NCI-H187 (cell line): Measurements from ENCODE around the gene GJB5.

Source experiments
- DNase-seq, 2 experiments: peaks; one replicate each; lab custom pipeline; 2025; lab: John Stamatoyannopoulos, UW

GJB5 gene

DNA sequence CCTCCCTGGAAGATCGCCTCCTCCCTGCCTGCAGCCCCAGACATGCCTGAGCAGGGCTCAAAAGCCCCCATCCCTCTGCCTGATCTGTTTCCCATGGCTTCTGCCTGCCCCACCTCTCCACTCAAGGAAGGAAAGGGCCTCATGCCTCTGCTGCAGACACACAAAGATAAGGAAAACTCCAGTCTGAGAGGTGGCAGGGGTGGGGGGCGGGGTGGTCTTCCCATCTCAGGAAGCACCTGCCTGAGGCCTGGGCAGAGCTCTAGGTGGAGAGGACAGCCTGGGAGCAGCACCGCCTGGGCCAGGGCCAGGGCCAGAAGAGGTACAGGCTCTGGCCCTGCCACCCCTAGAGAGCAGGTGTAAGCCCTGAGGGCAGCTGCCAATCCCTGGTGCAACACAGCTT, 22.1 kb downstream of the GJB5 start:
- no peak for DNase-seq

DNA sequence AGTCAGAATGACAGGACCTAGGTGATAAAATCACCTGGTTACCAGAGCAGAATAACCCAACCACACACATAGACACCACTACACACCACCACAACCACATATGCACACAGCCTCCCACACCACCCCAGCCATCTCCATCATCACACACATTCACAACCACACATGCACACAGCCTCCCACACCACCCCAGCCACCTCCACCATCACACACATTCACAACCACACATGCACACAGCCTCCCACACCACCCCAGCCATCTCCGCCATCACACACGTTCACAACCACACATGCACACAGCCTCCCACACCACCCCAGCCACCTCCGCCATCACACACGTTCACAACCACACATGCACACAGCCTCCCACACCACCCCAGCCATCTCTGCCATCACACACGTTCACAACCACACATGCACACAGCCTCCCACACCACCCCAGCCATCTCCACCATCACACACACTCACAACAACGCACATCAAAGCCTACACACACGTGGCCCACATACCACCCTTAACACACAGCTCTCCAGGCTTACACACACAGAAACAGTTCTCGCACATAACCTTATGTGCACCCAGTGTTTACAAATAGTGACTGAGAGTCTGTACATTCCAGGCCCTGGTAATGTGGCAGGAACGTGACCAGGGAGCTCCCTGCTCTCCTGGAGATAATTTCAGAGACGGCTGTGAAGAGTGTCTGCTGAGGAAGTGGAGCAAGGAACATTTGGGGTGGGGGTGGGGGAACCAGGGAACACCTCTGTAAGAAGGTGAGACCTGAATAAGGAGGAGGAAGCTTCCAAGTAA, 22.9 kb downstream of the GJB5 start:
- no peak for DNase-seq

DNA sequence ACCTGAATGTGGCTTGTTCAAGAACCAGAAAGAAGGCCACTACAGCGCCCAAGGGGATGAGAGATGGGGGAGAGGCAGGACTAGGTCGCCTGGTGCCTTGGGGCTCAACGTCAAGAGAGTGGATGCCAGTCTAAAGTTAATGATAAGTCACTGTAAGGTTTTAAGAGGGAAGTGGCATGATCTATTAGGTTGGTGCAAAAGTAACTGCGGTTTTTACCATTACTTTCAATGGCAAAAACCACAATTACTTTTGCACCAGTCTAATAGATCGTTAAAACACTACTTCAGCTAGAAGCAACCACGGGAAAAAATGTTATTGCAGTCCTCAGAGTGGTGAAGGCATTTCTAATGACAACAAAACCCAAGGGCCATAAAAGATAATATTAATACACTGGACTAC, 23.5 kb downstream of the GJB5 start:
- no peak for DNase-seq

DNA sequence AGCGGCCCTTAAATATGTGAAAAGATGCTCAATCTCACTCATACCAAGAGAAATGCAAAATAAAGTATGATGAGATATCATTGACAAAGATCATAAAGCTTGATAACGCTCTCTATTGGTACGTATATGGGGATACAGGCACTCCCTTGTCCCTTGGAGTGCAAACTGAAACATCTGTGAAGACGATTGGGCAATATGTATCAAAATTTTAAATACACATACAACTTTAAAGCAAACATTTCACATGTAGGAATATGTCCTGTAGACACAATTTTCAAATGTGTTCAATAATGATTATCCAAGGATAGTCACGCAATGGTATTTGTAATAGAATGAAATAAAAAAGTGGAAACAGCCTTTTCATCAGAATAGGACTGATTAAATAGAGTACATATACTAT, 24.2 kb downstream of the GJB5 start:
- no peak for DNase-seq

DNA sequence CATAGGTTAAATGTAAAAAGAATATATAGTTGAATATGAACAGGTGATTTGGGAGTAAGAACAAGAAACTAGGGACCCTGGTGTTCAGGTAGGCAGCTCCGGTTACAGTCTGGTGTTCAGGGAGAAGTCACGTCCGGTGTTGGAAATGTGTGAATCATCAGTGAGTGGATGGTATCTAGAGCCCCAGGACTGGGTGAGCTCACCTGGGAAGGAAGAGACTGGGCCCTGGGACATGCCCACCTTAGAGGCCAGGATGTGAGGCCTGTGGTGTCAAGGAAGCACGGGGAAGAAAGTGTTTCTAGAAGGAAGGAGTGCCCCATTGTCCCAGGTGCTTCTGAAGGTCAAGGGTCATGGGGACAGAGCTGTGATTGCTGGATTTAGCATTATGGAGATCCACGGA, 24.7 kb downstream of the GJB5 start:
- DNase-seq: no peak

DNA sequence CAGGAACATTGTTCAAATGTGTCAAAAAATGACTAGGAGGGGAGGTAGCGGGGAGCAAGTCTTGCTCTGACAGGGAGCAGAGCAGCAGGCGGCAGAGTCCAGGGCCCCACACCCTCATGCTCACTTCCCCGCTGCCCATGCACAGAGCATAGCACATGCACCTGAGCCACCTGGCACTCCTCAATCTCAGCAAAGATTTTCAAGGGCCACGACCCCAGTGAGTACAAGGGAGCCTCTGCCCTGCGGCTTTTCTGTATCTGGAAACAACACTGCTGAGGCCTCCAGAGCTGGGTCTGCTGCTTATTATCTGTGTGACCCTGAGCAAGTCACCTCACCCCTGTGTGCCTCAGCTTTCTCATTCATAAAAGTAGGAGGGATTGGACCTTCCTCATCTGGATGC, 25.1 kb downstream of the GJB5 start:
- DNase-seq: no peak

DNA sequence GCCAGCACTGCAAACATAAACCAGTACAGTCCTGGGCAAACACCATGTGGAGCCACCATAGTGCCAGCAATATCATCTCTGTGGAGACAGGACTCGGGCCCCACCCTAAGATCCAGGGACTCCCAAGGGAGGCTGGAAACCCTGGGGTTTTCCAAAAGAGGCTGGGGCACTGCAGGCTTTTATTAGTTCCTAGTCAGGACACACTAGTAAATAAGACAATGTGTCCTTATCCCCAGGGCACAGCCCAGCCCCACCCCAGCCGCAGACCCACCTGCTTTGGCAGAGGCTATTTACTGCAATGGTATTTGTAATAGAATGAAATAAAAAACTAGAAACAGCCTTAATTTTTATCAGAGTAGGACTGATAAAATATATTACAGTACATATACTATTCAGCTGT, 25.7 kb downstream of the GJB5 start:
- DNase-seq: no peak

DNA sequence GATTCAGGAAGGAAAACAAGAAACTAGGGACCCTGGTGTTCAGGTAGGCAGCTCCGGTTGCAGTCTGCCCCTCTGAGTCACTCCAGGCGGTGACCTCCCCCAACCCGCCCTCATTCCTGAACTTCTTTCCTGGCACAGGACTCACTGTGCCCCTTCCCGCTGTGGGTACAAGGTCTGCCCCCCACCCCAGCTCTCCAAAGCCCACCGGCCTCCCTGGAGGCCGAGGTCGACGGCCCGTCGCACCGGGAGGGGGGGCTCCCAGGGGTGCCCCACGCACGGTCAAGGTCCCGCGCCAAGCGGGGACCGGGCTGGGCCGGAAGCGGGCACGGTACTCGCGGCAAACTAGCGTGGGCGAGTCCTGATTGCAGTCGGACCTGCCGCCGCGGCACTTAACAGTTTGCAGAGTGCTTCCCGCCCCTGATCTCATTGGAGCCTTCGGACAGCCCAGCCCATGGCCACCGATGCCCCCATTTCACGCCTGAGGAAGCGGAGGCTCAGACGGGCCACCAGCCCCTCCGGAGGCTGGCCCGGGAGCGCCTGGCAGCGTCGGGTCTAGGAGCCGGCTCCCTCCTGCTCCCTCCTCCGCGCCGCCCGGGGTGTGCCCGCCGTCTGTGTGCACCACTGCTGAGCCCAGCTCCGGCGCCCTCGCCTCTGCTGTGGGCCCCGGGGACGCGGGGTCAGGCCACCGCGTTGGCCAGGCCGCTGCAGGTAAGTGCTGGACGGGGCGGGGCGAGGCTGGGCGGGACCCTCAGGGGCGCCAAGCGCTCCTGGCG, 26.4 kb downstream of the GJB5 start, which contains the start of gene GJB3:
GJB3 (plus strand) TSS at position 144 of the 773 bp plus-strand sequence. CDS start 3,549 bp downstream, outside the sequence.
- no peak for DNase-seq

DNA sequence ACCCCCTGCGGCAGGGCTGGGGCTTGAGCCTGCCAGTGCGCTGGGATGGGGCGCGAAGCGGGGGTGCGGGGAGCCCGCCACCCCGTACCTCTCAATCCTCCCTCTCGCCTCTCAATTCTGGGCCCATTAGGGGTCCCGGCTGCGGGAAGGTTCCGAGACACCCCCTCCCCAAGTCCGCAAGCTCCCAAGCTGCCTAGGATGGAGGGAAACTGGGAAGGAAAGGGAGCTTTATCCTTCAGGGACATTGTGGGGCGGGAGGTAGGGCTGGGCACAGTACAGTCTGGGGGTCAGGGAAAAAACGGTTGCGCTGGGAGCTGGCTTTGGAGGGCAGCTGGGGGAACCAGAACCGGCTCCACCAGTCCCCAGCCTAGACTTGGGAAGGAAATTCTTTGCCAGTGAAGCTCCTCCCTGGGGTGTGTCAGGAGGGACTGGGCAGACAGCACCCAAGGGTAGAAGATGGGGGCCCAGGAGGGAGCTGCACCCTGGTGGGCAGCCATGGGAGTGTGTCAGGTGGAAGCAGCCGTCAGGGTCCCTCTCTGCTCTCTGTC, 27.1 kb downstream of the GJB5 start:
- DNase-seq: no peak

DNA sequence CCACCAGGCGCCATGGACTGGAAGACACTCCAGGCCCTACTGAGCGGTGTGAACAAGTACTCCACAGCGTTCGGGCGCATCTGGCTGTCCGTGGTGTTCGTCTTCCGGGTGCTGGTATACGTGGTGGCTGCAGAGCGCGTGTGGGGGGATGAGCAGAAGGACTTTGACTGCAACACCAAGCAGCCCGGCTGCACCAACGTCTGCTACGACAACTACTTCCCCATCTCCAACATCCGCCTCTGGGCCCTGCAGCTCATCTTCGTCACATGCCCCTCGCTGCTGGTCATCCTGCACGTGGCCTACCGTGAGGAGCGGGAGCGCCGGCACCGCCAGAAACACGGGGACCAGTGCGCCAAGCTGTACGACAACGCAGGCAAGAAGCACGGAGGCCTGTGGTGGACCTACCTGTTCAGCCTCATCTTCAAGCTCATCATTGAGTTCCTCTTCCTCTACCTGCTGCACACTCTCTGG, 29.9 kb downstream of the GJB5 start:
- no peak for DNase-seq

DNA sequence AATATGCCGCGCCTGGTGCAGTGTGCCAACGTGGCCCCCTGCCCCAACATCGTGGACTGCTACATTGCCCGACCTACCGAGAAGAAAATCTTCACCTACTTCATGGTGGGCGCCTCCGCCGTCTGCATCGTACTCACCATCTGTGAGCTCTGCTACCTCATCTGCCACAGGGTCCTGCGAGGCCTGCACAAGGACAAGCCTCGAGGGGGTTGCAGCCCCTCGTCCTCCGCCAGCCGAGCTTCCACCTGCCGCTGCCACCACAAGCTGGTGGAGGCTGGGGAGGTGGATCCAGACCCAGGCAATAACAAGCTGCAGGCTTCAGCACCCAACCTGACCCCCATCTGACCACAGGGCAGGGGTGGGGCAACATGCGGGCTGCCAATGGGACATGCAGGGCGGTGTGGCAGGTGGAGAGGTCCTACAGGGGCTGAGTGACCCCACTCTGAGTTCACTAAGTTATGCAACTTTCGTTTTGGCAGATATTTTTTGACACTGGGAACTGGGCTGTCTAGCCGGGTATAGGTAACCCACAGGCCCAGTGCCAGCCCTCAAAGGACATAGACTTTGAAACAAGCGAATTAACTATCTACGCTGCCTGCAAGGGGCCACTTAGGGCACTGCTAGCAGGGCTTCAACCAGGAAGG, 30.5 kb downstream of the GJB5 start:
- DNase-seq: no peak

DNA sequence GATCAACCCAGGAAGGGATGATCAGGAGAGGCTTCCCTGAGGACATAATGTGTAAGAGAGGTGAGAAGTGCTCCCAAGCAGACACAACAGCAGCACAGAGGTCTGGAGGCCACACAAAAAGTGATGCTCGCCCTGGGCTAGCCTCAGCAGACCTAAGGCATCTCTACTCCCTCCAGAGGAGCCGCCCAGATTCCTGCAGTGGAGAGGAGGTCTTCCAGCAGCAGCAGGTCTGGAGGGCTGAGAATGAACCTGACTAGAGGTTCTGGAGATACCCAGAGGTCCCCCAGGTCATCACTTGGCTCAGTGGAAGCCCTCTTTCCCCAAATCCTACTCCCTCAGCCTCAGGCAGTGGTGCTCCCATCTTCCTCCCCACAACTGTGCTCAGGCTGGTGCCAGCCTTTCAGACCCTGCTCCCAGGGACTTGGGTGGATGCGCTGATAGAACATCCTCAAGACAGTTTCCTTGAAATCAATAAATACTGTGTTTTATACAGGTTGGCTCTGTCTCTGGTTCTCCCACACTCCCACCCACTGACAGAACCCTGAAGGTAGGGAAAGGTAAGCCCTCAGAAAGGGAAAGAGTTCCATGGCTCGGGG, 31.1 kb downstream of the GJB5 start:
- no peak for DNase-seq

DNA sequence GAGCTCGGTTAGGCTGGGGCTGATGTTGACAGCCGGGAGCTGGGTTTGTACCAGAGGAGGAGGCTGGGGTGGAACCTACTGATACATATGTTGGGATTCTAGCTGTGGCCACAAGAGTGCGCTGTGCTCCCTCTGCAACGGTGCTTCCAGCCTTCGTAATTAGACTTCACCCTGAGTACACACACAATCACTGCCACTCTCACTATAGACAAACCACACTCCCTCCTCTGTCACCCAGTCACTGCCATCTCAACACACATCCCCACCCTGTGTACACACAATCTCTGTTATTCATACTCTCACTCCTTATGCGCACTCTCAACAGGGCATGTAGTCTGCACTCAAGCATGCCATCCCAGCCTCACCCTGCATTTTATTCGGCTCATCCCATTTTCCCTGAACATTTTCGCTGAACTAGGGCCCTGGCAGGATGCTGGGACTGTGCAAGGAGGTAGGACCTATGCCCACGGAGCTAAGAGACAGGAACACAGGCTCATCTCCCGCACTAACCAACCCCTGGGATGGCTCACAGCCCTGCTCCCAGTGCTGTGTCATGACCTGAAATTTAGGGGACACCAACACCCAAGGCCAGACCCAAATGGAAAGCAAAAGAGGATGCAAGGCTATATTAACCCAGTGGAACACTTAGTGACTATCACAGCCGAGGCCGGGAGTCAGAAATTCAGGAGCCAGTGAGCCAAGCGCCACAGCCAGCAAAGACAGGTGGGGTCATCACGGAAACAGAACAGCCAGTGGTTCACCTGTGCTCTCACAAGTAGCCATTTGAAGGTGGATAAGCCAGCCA, 31.9 kb downstream of the GJB5 start:
- DNase-seq: peak; percentile 21 to 41

DNA sequence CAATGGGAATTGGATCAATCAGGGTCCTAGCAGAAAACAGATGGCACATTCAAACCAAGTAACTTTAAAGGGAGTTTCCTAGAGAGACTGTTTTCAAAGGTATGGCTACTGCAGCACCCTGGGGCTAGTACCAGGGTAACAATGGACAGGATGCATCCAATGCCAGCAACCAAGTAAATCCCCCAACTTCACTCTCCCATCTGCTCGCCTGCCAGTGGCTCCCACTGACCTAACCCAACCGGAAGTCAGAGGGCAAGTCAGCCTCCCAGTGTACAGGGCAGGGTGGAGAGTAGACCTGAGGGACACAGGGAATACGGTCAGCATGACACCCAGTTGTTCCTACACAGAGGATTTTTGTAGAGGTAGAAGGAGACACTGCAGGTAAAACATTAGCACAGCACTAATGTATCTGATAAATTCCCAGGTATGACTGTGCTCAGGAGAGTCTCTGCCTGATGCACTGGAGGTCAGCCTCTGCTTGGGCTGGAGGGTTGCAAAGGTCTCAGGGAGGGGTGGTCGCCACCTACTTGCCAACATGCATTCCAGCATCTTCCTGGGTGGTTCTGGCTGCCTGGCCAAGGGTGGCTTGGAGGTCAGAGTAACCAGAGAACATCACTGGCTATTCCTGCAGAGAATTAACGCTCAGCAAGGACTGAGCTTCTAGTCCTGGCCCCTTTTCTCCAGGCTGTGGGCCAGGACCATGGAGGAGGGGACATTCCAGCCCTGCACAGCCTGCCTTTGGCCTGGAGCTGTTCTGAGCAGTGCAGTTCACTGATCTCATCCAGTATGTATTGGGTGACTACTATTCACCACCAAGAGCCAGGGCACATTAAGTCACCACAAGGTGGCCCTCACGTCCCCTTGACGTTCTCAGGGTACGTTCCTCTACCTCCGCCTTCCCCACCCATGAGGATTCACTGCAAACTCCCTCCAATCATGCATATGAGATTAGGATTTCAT, 32.9 kb downstream of the GJB5 start:
- DNase-seq: no peak

DNA sequence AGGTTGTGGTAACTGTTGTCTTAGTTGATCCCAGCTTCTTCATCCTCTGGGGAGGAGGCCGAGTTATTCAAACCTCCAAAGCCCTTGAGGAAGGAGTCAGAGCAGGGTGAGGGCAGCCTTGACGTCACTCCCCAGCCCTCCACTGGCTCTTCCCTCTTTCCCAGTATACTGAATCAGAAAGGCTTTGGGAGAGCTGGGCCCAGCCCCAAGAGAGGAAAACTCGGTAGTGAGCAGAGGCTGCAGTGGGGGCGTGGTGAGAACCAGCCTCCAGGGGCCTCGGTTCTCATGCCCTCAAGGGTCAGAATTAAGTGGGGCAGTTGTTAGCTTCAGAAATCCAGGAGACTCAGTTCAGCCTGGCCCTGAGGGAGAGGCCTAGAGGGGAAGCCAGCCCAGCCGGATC, 36.1 kb downstream of the GJB5 start:
- DNase-seq: no peak

DNA sequence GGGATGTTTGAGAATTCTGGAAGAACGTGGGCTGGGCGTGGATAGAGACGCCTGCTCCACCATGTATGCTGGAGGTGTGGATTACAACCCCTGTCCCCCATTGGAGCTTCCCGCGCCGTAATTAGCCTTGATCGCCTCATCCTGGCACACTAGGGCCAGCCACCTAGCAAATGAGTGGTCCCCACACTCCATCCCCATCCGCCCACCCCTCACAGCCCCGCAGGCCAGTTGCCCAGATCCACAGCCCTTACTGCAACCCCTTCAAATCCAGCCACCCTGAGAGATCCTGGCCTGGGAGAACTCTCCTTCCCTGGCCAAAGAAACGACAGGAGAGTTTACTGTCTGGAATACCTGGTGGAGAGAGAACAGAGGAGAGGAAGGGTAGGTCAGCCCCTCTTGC, 37.6 kb downstream of the GJB5 start:
- DNase-seq: no peak

DNA sequence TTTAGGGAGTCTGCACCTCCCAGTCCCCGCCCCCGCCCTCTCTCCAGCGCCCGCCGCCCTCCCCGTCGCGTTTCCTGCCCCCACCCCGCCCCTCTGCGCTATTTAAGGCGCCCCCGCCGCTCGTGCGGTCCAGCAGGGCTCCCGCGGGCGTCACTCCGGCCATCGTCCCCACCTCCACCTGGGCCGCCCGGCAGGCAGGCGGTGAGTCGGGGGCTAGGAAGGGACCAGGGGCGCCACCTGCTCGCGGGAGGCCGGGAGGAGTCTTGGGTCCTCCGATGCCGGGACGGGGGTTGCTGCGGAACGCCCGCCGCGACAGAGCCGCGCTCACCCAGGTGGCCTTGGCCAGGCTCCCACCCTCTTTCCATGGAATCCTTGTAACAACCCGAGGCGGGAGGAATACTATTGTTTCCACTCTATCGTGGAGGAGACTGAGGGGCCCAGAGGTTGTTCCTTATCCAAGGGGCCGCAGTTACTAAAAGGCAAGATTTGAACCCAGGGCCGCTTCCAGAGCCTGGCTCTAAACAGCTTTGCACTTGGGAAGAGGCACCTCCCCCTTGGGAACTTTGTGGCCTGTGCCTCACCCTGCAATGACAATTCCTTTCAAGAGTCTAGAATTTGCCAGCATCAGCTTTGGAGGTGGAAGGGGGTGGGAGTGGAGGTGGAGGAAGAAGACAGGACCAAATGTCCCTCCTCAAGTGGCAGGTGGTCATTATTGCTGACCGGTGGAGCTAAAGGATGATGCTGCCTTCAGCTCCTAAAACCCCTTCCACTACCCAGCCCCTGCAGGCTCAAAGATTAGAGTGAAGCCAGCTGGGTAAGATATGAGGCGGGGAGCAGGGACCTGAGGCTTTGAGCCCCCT, 38.3 kb downstream of the GJB5 start, which contains the start of gene GJA4:
GJA4 (plus strand) TSS at position 132 of the 860 bp plus-strand sequence. CDS start 1,215 bp downstream, outside the sequence.
- DNase-seq: no peak

DNA sequence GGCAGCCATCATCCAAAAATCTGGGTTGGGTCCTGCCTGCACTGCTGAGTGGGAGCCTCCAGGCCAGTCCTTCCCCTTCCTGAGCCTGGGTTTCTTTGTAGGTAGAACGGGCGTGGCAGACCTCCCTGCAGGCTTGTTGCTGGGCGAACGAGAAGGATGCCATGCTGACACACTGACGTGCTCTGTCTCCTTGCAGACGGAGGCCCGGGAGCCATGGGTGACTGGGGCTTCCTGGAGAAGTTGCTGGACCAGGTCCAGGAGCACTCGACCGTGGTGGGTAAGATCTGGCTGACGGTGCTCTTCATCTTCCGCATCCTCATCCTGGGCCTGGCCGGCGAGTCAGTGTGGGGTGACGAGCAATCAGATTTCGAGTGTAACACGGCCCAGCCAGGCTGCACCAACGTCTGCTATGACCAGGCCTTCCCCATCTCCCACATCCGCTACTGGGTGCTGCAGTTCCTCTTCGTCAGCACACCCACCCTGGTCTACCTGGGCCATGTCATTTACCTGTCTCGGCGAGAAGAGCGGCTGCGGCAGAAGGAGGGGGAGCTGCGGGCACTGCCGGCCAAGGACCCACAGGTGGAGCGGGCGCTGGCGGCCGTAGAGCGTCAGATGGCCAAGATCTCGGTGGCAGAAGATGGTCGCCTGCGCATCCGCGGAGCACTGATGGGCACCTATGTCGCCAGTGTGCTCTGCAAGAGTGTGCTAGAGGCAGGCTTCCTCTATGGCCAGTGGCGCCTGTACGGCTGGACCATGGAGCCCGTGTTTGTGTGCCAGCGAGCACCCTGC, 39.3 kb downstream of the GJB5 start:
- DNase-seq: no peak
